ENCODE results near the gene GPX4. TPM values are rescaled to one million over a fixed set of nuclear protein-coding genes. Genes with fewer than 3 reads are reported as not detected.
A peak's percentile ranks its signal among the peaks of the same experiment; 100 is the strongest.

GPX4 gene
- total and polyA plus RNA-seq, 2 donors (not counting 1 experiment from before 2014, with no cell fraction given): 213 to 317 TPM

DNA sequence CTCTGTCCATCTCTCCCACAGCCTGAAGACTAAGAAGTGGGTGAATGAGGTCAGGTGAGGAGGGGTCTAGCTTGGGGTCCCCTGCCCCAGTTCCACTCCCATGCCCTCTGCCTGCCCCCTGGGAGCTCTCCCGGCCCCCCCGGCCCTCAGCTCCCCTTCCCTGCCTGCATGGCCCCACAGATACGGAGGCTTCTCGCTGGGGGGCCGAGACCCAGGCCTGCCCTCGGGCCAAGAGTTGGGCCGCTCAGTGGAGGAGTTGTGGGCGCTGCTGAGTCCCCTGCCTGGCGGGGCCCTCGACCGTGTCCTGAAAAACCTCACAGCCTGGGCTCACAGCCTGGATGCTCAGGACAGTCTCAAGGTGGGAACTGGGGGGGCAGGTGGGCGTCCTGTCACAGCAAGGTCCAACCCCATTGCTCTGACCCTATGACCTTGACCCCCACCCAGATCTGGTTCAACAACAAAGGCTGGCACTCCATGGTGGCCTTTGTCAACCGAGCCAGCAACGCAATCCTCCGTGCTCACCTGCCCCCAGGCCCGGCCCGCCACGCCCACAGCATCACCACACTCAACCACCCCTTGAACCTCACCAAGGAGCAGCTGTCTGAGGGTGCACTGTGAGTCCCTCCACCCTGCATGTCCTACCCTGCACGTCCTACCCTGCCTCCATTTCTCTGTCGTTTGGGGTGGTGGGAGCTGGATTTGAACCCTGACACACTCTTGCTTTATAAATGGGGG, 47.7 kb upstream of the GPX4 start:
- Mint-ChIP-seq H3K4me3 (no peak overlapping the region), H3K27ac (peak overlapping the region; percentile 26), H3K27me3 (no peaks in the 10 kb centered on the region), H3K9me3 (ENCODE audit: insufficient read depth) (no peaks in the 10 kb centered on the region), H3K4me1 (peaks cover 19% of the 10 kb centered on the region)
- peaks cover 1 to 65% (median 29%) of the 10 kb centered on the region in 3 donors for H3K9me3 ChIP-seq (ENCODE audit: control extremely low read depth in 1 of 3, control insufficient read depth in 2 of 3, insufficient read depth in 1 of 3, low read length in 2 of 3)
- peaks cover 0 to 21% of the 10 kb centered on the region in 2 donors for H3K4me1 ChIP-seq (ENCODE audit: control insufficient read depth in 2 of 2, insufficient read depth in 2 of 2, low read length in 2 of 2)
- ChIA-PET CTCF (interaction anchor here (1.1 to 2.3 kb wide), 3 partner anchors 15 to 31 kb away, joined by 3 to 22 read pairs (median 3); no protein-coding TSS in a partner anchor), POLR2A (interaction anchor here (1.2 kb wide), 1 partner anchor 17 kb away, joined by 4 read pairs; the partner anchor contains the start of gene ABCA7)
- no peak overlapping the region for H3K27ac ChIP-seq (ENCODE audit: low read length in 2 of 2)
- H3K27me3 ChIP-seq (replicated peaks in 1 of 4; ENCODE audit: control extremely low read depth in 1 of 4, control insufficient read depth in 3 of 4, insufficient read depth in 4 of 4, low read length in 3 of 4): no peaks in the 10 kb centered on the region
- no peaks in the 10 kb centered on the region for H3K79me2 ChIP-seq (ENCODE audit: control insufficient read depth, insufficient read depth, low read length)
- DNase-seq: no peak
- H3K4me3 ChIP-seq (ENCODE audit: control extremely low read depth in 1 of 5, extremely low read depth in 1 of 5, insufficient read depth in 1 of 5, low read depth in 2 of 5, low read length in 4 of 5): no peak overlapping the region
- TF ChIP-seq, protein P1, sequence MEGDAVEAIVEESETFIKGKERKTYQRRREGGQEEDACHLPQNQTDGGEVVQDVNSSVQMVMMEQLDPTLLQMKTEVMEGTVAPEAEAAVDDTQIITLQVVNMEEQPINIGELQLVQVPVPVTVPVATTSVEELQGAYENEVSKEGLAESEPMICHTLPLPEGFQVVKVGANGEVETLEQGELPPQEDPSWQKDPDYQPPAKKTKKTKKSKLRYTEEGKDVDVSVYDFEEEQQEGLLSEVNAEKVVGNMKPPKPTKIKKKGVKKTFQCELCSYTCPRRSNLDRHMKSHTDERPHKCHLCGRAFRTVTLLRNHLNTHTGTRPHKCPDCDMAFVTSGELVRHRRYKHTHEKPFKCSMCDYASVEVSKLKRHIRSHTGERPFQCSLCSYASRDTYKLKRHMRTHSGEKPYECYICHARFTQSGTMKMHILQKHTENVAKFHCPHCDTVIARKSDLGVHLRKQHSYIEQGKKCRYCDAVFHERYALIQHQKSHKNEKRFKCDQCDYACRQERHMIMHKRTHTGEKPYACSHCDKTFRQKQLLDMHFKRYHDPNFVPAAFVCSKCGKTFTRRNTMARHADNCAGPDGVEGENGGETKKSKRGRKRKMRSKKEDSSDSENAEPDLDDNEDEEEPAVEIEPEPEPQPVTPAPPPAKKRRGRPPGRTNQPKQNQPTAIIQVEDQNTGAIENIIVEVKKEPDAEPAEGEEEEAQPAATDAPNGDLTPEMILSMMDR (IDR thresholded peaks at IDR 0.05): no peak
- TF ChIP-seq EZH2 (IDR thresholded peaks at IDR 0.05; ENCODE audit: borderline replicate concordance, insufficient read depth, low read depth, low read length, poor library complexity, severe bottlenecking): no peak
- peaks cover 6 to 71% of the 10 kb centered on the region in 2 experiments for H3K36me3 ChIP-seq (replicated peaks in 1 of 2; ENCODE audit: control extremely low read depth in 1 of 2, control insufficient read depth in 1 of 2, extremely low read depth in 1 of 2, insufficient read depth in 2 of 2, low read length in 1 of 2)
- no peaks in the 10 kb centered on the region for H4K20me1 ChIP-seq (ENCODE audit: control insufficient read depth, insufficient read depth, low read length, poor library complexity, severe bottlenecking)
- no peak for ATAC-seq (ENCODE audit: low read depth)
- intact Hi-C loops (cut with micrococcal nuclease): loop anchor here (5.0 kb wide), 1 partner anchor 136 kb away; no protein-coding TSS in a partner anchor
- no peak overlapping the region for H3K4me2 ChIP-seq (replicated peaks; ENCODE audit: low read depth, low read length, poor library complexity, severe bottlenecking)
- 98% methylated on average over 9 of the region's 20 CpGs for WGBS (ENCODE audit: insufficient coverage)
- no peak overlapping the region for H2AFZ ChIP-seq (ENCODE audit: insufficient read depth, low read depth, low read length, poor library complexity, severe bottlenecking)
- no peak overlapping the region for H3K9ac ChIP-seq (ENCODE audit: low read length)
